ENCODE data around the gene KCNC3. TPM values are rescaled to one million over a fixed set of nuclear protein-coding genes. Genes with fewer than 3 reads are reported as not detected.

Gene KCNC3
- total and polyA plus RNA-seq, 2 of the 13 experiments (the other 11 are each of a cell fraction or from before 2014, with no cell fraction given), result 0.29 to 1.7 TPM

DNA sequence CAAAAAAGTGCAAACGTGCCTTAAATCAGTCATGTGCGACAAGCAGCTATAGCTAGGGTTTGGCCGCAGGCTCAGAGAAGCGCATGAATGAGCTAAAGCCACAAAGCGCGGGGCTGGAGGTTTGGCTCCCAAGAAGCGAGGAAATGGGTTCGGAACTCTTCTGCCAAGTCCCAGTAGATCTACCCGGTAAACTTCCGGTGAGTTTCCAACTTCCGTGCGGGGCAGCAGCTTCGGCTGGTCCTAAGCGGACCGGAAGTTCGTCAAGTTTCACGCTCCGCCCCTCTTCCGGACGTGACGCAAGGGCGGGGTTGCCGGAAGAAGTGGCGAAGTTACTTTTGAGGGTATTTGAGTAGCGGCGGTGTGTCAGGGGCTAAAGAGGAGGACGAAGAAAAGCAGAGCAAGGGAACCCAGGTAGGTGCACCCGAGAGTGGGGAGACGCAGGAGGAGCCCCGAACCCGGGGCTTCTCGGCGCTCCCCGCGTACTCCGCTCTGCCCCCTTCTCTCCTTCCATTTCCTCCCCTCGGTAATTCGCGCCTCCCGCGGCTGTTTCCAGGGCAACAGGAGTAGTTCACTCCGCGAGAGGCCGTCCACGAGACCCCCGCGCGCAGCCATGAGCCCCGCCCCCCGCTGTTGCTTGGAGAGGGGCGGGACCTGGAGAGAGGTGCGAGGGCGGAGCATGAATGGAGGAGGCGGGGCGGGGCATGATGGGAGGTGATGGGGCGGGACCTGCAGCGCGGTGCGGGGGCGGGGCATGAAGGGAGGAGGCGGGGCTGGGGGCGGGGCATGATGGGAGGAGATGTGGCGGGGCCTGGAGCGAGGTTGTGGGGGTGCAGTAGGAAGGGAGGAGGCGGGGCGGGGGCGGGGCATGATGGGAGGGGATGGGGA lies 47.2 kb upstream of the KCNC3 start, which contains the start of gene NR1H2 (continued):
- TF ChIP-seq, protein P1, sequence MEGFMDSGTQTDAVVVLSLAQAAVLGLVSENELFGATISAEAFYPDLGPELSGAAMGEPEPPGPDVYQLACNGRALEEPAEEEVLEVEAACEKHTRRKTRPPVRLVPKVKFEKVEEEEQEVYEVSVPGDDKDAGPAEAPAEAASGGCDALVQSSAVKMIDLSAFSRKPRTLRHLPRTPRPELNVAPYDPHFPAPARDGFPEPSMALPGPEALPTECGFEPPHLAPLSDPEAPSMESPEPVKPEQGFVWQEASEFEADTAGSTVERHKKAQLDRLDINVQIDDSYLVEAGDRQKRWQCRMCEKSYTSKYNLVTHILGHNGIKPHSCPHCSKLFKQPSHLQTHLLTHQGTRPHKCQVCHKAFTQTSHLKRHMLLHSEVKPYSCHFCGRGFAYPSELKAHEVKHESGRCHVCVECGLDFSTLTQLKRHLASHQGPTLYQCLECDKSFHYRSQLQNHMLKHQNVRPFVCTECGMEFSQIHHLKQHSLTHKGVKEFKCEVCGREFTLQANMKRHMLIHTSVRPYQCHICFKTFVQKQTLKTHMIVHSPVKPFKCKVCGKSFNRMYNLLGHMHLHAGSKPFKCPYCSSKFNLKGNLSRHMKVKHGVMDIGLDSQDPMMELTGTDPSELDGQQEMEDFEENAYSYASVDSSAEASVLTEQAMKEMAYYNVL (CRISPR knock-in tag; IDR thresholded peaks at IDR 0.05; ENCODE audit: borderline replicate concordance), result 0 out of 2 replicates have a peak, but pooled peaks have one; percentile 10
- TF ChIP-seq ZNF775 (CRISPR knock-in tag; IDR thresholded peaks at IDR 0.05; ENCODE audit: borderline replicate concordance) (0 out of 2 replicates have a peak, but pooled peaks have one; percentile 55), IKZF1 (IDR thresholded peaks at IDR 0.05) (no peak), NFE2L2 (IDR thresholded peaks at IDR 0.05; ENCODE audit: low read length) (no peak), TOPORS (CRISPR knock-in tag; IDR thresholded peaks at IDR 0.05) (no peak), U2AF1 (optimal IDR thresholded peaks at IDR 0.05; ENCODE audit: low read depth, low read length) (peak; percentile 77), SMARCE1 (IDR thresholded peaks at IDR 0.05; ENCODE audit: borderline replicate concordance) (no peak), ZFP41 (CRISPR knock-in tag; IDR thresholded peaks at IDR 0.05; ENCODE audit: borderline replicate concordance) (no peak; the same call in 1 of the 2 replicates), ZNF3 (CRISPR knock-in tag; IDR thresholded peaks at IDR 0.05) (no peak), HNRNPK (IDR thresholded peaks at IDR 0.05; ENCODE audit: low read depth, low read length, poor library complexity, severe bottlenecking) (peak; percentile 30), TBL1XR1 (IDR thresholded peaks at IDR 0.05; ENCODE audit: borderline replicate concordance, low read length, partially characterized antibody) (no peak), FOXP1 (IDR thresholded peaks at IDR 0.05) (no peak), FOXP1 (CRISPR knock-in tag; IDR thresholded peaks at IDR 0.05) (no peak), ZNF891 (CRISPR knock-in tag; IDR thresholded peaks at IDR 0.05) (peak; percentile 43), FOXO1 (CRISPR knock-in tag; IDR thresholded peaks at IDR 0.05) (no peak), HMGA1 (CRISPR knock-in tag; conservative IDR thresholded peaks at IDR 0.05) (no peak), SP2 (CRISPR knock-in tag; IDR thresholded peaks at IDR 0.05) (peak; percentile 72), ZNF224 (CRISPR knock-in tag; IDR thresholded peaks at IDR 0.05) (no peak), ZNF530 (CRISPR knock-in tag; IDR thresholded peaks at IDR 0.05; ENCODE audit: low read depth) (no peak), ZNF549 (CRISPR knock-in tag; IDR thresholded peaks at IDR 0.05) (no peak), ZMYM2 (CRISPR knock-in tag; IDR thresholded peaks at IDR 0.05) (no peak), ZNF33A (CRISPR knock-in tag; IDR thresholded peaks at IDR 0.05; ENCODE audit: borderline replicate concordance) (no peak), ZNF577 (CRISPR knock-in tag; IDR thresholded peaks at IDR 0.05; ENCODE audit: borderline replicate concordance, low read depth) (no peak), DR1 (CRISPR knock-in tag; IDR thresholded peaks at IDR 0.05) (no peak), ZNF180 (CRISPR knock-in tag; IDR thresholded peaks at IDR 0.05; ENCODE audit: borderline replicate concordance, low read depth) (no peak), ZNF768 (CRISPR knock-in tag; IDR thresholded peaks at IDR 0.05) (no peak; the same call in none of the 2 replicates), ISX (CRISPR knock-in tag; conservative IDR thresholded peaks at IDR 0.05) (no peak)
- TF ChIP-seq, protein P2, sequence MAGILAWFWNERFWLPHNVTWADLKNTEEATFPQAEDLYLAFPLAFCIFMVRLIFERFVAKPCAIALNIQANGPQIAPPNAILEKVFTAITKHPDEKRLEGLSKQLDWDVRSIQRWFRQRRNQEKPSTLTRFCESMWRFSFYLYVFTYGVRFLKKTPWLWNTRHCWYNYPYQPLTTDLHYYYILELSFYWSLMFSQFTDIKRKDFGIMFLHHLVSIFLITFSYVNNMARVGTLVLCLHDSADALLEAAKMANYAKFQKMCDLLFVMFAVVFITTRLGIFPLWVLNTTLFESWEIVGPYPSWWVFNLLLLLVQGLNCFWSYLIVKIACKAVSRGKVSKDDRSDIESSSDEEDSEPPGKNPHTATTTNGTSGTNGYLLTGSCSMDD (CRISPR knock-in tag; IDR thresholded peaks at IDR 0.05), result no peak
- TF ChIP-seq, protein P3, sequence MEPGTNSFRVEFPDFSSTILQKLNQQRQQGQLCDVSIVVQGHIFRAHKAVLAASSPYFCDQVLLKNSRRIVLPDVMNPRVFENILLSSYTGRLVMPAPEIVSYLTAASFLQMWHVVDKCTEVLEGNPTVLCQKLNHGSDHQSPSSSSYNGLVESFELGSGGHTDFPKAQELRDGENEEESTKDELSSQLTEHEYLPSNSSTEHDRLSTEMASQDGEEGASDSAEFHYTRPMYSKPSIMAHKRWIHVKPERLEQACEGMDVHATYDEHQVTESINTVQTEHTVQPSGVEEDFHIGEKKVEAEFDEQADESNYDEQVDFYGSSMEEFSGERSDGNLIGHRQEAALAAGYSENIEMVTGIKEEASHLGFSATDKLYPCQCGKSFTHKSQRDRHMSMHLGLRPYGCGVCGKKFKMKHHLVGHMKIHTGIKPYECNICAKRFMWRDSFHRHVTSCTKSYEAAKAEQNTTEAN (CRISPR knock-in tag; conservative IDR thresholded peaks at IDR 0.05), result no peak

All from HepG2 (cell line).